Suppressor macrophage (primary cell): Measurements from ENCODE around the gene IL6R.

ENCODE experiments used
- DNase-seq, 4 experiments: peaks; one replicate each; pipeline ENCODE4 v3.0.0-alpha.2; 2020 to 2022

Gene IL6R

DNA sequence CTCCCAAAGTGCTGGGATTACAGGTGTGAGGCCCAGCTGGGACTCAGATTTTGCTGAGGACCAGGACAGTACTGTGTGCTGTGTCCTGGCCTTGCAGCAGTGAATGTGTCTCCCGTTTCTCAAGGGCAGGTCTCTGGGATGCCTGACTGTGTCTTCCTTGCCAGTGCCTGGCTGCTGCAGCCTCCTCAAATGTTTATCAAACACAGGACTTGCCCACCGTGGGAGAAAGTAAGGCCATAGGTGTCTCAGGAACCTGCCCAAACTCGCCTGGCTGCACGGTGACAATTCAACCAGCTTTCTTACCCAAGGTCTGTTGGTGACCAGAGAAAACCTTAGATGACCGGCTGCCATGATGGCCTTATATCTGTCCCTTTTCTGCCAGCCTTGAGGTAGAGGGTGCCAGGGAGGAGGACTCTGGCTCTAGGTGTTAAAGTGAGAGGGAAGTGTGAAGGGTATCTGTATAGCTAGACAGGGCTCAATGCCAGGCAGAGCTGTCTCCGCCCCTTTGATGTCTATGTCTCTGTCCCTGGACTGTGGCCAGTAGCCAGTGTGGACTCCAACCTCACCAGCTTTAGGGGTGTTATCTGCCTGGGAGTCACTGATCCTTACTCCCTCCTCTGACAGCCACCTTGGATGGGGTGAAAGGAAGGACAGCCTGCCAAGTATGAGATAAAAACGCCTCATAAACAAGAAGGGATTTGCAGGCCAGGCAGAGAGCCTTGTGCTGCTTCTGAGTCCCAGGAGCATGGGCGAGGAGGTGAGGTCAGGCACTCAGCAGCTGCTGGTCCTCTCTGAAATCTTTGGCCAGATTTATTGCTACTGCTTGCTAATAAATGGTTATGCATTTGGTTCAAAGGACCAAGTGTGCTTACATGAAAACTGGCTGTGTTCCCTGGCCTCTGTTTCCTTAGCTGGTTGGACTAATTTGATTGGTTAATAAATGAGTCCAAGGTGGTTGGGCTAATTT is 22.3 kb downstream of the IL6R start:
- no peak for DNase-seq

DNA sequence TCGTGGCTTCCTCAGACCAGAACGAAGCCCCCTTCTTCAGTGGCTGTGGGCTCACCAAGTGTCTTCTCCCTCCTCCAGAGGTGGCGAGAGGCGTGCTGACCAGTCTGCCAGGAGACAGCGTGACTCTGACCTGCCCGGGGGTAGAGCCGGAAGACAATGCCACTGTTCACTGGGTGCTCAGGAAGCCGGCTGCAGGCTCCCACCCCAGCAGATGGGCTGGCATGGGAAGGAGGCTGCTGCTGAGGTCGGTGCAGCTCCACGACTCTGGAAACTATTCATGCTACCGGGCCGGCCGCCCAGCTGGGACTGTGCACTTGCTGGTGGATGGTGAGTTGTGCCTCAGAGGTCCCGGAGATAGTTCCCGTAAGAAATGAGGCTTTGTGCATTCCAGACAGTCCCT is 24.0 kb downstream of the IL6R start:
- no peak for DNase-seq

DNA sequence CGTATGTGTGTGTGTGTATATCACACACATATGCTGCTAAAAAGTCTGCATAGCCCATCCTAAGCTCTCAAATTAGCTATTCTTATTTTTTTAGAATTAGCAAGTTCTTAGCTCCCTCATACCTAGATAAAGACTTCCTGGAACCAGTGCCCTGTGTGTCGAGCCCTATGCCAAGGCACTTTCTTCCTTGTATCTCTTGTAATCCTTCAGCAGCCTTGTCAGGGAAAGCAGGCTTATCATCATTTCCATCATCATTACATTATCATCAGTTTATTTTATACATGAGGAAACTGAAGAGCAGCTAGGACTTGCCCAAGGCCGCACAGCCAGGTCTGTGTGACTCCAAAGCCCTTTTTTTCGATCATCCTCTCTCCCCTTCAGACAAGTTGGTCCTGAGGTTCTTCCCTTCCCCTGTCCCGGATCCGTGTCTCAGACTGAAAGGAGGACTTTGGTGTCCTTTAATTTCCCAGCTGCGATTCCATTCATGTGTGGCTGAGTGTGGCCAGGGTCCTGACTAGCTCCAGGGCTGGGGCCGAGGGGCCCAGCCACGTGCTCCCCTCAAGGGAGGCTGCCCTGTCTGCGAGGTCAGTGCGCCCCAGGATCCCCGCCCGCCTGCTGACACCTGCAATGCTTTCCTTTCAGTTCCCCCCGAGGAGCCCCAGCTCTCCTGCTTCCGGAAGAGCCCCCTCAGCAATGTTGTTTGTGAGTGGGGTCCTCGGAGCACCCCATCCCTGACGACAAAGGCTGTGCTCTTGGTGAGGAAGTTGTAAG is 24.9 kb downstream of the IL6R start:
- DNase-seq: no peak

DNA sequence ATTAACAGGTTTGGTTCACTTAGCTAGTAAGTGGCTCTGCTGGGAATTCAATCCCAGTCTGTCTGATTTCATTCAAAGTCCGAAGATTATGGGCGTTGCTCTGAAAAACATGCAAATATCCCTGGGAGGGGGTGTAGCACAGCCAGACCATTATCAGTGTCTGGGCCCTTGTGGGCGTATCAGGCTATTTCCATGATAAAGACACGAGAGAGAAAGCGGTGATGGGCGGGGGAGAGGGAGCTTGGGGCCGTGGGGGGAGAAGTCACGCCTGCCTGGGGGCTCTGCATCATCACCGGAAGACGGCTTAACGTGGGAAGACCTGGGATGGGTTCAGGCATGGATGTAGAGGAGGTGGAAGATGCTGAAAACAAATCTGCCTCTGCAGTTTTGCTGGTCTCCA is 25.8 kb downstream of the IL6R start:
- DNase-seq: no peak

DNA sequence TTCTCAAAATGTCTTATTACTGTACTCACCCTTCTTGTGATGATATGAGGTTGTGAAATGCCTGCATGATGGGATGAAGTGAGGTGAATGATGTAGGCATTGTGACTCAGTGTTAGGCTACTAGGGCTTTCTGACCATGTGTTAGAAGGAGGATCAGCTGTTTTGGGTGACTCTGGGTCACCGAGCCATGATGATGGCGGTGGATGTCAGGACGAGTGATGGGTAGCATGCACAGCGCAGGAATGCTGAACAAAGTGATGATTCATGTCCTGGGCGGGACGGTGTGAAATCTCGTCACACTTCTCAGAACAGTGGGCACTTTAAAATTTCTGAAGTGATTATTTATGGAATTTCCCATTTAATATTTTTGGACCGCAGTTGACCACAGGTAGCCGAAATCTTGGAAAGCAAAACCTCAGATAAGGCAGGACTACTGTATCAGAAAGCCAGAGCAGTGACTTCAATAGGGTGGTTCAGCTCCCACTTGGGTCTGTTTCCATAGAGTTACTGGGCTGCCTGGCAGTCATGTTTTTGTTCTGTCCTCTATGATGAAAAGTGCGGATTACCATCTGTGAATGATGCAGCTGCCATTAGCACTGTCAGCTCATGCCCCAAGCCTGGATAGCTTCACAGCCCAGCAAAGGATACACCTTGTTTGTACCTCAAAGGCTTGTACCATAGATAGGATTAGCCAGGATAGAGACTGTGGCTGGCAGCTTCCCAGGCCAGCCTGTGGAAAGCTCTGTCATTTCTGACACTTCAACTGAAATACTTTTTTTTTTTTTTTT is 26.6 kb downstream of the IL6R start:
- DNase-seq: peak; percentile 92 to 98 (median 93)

DNA sequence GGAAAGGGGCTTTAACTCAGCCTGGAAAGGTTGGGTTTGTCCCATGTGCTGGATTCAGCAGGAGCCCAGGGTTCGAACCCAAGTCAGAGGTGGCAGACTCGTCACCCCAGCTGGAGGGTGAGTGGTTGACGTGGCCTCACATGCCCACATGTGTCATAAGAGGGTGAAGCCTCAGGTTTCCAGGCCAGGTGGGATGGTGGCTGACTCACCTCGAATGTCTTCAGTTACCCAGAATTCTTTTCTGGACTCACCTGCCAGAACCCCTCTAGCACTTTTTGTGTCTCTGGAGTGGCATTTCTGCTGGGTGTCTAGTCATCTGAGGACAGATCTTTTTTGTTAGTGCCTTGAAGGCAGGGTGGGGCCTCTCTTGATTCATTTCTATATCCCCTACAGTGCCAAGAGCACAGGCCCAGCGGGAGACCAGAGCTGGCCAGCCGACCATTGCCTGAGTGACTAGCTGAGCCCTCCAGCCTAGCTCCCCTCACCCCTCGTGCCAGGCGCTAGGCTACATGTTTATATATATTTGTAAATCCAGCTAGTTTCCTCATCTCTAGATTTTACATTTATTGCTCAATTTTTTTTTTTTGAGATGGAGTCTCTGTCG is 28.1 kb downstream of the IL6R start:
- peak; percentile 27 to 55 (median 54) for DNase-seq

DNA sequence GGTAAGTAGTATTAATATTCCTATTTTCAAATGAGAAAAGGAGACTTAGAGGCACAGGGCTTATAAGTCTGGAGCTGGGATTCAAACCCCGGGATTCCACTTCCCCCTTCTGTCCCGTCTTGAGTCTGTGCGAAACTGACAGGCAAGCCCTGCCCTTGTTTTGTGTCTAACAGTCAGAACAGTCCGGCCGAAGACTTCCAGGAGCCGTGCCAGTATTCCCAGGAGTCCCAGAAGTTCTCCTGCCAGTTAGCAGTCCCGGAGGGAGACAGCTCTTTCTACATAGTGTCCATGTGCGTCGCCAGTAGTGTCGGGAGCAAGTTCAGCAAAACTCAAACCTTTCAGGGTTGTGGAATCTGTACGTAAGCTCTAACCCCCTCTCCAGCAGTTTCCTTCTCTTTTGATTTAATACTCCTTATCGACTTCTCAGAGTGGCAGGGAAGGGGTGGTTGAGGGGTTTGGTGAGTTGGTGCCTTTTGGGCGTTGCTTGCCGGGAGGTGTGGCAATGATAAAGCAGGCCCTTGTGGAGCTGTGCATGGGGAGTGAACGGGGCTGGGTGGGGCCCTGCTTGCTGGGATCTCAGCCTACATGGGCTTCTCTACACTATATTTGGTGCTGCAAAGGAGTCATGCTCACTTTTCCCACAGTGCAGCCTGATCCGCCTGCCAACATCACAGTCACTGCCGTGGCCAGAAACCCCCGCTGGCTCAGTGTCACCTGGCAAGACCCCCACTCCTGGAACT is 29.4 kb downstream of the IL6R start:
- no peak for DNase-seq

DNA sequence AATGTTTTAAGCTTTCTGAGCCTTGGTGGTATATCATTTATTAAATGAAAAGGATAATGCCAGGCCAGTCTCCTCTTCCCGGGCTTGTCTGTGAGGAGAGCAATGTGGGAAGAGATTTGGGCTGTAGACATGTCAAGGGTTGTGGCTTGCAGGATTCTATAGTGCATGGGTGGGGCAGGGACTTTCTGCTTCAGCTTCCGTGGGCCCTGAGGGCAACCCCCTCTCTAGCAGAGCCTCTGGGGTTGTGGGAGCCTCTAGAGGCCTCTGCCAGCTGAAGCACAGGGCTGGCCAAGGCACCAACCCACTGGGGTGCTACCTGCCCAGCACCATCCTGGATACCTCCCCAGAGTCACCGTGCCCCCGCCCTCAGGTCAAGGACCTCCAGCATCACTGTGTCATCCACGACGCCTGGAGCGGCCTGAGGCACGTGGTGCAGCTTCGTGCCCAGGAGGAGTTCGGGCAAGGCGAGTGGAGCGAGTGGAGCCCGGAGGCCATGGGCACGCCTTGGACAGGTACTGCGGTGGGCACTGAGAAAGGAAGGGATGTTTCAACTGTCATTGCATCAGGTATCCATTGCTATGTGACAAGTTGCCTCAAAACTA is 30.6 kb downstream of the IL6R start:
- no peak for DNase-seq

DNA sequence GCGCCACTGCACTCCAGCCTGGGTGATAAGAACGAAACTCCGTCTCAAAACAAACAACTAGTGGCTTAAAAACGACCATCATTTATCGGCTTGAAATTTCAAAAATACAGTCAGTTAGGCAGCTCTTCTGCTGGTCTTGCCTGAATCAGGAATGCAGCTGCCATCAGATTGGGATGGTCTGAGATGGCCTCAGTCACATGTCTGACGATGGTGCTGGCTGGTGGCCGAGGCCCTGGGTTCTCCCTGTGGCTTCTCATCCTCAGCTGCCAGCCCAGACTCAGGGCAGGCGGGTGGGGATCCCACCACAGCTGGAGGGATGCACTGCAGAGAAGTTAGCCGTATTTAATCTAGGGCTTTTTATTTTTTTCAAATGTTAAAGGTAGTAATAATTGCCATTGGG is 31.3 kb downstream of the IL6R start:
- no peak for DNase-seq

DNA sequence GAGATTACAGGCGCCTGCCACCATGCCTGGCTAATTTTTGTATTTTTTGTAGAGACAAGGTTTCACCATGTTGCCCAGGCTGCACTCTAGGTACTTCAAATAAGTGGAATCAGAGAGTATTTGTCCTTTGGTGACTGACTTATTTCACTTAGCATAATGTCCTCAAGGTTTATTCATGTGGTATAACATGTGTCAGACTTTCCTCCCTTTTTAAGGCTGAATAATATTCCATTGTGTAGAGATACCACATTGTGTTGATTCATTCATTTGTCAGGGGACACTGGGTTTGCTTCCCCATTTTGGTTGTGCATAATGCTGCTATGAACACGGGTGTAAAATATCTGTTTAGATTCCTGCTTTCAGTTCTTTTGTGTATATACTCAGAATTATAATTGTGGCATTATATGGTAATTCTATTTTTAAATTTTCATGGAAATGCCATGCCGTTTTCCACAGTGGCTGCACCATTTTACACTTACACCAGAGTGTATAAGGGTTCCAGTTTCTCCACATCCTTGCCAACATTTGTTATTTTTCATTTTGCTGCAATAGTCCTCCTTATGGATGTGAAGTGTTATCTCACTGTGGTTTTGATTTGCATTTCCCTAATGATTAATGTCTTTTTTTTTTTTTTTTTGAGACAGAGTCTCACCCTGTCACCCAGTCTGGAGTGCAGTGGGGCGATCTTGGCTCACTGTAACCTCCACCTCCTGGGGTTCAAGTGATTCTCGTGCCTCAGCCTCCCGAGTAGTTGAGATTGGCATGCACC is 35.1 kb downstream of the IL6R start:
- DNase-seq: peak; percentile 37 to 70 (median 50)

DNA sequence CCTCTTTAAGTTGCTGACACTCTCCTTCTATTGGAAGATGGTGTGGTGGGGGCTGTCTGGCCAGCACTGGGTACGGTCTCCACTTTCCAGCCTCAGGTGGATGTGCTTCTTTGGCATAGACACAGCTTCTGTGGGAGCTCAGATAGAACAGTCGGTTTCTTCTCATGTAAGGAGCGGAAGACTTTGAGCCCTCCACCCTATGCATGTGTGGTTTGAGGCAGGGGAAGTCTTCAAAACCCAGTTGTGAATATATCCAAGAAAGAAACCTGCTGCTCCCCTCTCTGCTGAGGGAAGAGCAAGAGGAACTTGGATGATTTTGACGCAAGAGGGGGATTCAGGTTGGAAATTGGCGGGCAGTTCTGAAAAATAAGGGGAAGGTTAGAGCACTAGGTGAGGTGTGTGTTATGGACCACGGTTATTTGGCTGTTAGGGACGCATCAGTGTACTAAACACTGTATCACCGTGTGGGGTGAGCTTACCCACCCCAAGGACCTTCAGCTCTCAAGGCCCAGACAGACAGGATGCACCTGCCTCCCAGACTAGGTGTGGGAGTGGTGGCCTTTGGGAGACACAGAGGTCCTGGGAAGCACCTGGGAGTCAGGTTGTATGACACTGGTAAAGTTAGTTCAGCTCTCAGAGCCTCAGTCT is 36.2 kb downstream of the IL6R start:
- no peak for DNase-seq

DNA sequence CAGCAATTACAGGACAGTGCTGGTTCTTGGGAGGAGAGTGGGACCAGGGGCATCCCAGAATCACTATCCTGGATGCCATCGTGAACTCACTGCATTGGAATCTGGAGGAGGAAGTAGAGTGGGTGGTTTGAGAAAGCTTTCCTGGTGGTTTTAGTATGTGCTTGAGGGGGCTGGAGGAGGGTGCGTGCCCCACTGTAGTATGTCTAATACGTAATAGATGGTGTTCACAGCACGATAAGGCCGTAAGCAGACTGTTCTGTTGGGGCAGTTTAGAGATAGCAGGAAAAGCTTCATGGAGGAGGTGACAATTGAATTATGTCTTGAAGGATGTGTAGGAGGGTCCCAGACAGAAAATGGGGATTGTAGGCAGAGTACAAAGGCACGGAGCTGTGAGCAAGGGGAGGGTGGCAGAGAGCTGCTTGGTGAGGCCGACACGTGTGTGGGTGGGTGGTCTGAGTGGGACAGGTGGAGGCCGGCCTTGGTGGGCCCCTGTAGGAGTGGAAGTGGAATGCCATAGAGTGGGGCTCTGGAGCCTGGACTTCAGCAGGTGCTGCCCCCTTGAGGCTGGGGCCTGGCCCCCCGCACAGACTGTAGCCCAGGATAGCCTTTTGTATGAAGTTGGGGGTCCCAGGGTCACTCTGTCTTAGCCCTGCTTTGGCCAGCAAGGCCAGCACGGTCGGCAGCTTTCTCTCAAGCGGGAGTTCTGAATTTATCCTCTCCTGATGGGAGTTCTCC is 37.0 kb downstream of the IL6R start:
- DNase-seq: peak; percentile 34 to 54 (median 50)

DNA sequence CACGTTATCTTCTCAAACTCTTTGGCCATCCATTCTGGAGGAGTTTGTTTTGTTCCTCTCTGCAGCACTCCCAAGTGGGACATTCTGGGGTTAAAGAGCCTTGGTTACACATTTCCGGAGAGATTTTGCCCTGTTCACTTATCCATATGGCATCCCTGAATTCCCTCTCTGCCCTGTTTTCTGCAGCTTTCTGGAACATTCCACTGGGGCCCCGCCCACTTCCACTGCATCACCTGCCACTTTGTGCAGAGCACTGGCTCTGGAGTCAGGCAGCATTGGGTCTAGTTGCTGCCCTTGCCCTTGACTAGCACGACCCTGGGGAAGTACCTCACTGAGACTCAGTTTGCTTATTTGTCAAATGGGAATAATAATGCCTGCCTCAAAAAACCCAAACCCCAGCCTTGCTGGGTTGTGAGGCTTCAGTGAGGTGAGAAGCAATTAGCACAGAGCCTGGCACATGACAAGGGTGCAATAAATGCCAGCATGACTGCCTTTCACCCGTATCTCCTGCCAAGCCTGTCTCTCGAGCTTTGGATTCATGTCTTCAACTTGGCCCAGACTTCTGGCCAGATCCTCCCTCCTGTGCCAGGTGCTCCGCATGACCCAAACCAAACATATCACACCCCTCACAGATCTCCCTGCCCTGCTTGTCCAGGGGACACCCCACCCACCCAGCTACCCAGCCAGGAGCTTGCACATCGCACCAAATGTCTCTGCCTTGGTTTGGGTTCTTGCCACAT is 38.3 kb downstream of the IL6R start:
- DNase-seq: no peak

DNA sequence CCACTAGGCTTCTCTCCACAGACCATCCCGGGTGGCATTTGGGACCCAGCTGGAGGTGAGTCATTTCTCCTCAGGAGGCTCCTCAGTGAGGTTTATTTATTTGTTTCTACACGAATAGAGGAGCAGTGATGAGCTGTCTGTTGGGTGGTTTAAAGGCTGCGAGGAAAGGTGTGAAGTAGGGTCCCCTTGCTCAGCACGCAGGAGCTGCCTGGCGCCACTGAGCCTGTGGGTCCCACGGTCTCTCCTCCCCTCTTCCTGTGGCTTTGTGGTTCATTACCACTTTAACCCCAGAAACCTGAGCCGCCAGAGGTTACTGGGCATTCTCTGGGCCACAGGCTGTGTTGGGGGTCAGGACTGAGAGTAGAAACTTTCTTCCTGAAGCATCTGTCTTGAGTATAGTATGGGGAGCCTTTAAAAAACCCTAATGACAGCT is 39.9 kb downstream of the IL6R start:
- DNase-seq: no peak

DNA sequence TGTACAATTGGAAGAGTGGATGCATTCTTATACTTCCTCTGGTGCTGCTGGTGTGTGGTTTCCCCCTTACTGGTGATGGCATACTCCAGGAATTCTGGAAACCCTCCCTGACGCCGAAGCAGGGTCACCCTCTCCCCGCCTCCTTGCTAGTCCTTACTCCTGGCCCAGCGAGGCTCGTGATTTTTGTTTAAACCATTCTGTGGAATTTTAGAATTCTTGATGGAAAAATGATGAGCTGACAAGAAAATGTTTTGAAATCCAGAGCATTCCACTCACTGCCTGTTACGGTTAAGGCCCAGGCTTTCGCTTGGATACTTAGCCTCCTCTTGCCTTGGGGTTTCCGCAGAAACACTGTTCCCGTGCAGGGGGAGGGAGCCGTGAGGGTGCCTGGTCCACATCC is 41.1 kb downstream of the IL6R start:
- DNase-seq: no peak

DNA sequence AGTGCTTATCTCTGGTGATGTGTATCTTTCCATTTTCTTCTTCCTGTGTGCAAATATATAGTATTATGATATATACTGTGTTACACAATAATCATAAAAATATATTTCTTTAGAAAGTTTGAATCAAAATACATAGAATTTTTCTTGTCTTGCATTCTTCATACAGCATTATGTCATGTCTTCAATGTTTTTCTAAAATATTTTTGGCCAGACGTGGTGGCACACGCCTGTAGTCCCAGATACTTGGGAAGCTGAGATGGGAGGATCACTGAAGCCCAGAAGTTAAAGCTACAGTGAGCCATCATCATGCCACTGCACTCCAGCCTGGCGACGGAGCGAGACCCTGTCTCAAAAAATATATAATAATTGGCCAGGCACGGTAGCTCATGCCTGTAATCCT is 41.6 kb downstream of the IL6R start:
- no peak for DNase-seq

DNA sequence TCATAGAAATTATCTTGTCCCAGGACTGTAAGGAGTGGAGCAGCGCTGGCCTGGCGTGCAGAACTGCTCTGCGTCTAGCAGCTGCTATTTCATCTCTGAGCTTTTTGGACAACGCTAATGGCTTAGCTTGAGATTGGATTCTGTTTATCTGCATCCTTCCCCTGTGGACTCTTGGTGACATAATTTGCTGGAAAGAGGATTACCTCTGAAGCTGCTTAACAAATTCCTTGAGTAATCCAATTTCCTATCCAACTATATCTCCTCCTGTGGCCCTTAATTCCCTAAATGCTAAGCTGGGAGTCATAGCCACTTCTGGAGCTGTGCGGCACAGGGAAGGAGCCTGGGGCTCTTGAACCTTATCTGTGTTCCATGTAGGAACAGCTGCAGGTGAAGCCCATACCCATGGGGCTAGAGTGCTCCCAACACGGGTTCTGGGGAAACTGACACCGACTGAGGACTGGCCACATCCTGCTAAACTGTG is 43.2 kb downstream of the IL6R start:
- no peak for DNase-seq

DNA sequence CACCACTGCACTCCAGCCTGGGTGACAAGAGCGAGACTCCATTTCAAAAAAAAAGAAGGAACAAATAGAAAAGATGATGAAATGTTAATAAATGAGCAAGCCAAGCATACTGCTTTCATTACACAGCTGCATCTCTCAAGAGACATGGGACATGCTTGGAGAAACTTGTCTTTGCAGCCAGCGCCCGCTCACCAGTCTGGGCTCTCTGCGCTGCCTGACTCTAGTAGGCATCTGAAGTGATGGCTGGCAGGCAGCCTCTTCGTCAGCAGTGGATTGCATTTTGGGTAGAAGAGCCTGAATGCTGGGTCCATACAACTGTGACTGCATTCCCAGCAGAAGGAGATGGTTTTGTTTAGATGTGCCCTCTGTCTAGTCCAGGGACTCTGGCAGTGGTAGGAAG is 48.0 kb downstream of the IL6R start:
- peak; percentile 28 to 70 (median 65) for DNase-seq
